NCI-H345 (cell line): ENCODE results near the gene AK5.
"Not testable (repeated sequence)": the region's sequence is repeated elsewhere in the genome, so short reads cannot be mapped to it uniquely, and the experiment has no call there.

ENCODE experiments used
- DNase-seq: peaks from one replicate; lab custom pipeline; 2025; lab: John Stamatoyannopoulos, UW

Gene AK5

GRCh38 chr1:77399250-77400086, 117.6 kb downstream of the AK5 start:
- no peak for DNase-seq

- no peak for DNase-seq
Measured at GRCh38 chr1:77400781-77401180, 119.0 kb downstream of the AK5 start.

GRCh38 chr1:77401384-77401783, 119.6 kb downstream of the AK5 start:
- no peak for DNase-seq

GRCh38 chr1:77405186-77405585, 123.4 kb downstream of the AK5 start:
- DNase-seq = no peak

GRCh38 chr1:77406661-77407060, 124.8 kb downstream of the AK5 start:
- DNase-seq = peak; percentile 19

GRCh38 chr1:77407738-77408375, 126.0 kb downstream of the AK5 start:
- no peak for DNase-seq

- not testable (repeated sequence) for DNase-seq
Measured at GRCh38 chr1:77408933-77409332, 127.1 kb downstream of the AK5 start.

GRCh38 chr1:77412069-77412819, 130.4 kb downstream of the AK5 start:
- no peak for DNase-seq

- no peak for DNase-seq
Measured at GRCh38 chr1:77412820-77413530, 131.2 kb downstream of the AK5 start.

- DNase-seq = no peak
Measured at GRCh38 chr1:77413541-77414335, 131.9 kb downstream of the AK5 start.

GRCh38 chr1:77415579-77415978, 133.8 kb downstream of the AK5 start:
- DNase-seq = no peak

GRCh38 chr1:77416692-77417450, 135.1 kb downstream of the AK5 start:
- no peak for DNase-seq

GRCh38 chr1:77418055-77418454, 136.2 kb downstream of the AK5 start:
- DNase-seq = not testable (repeated sequence)

GRCh38 chr1:77421504-77422233, 139.8 kb downstream of the AK5 start:
- no peak for DNase-seq

GRCh38 chr1:77424236-77424635, 142.4 kb downstream of the AK5 start:
- DNase-seq = no peak

GRCh38 chr1:77428068-77428467, 146.2 kb downstream of the AK5 start:
- DNase-seq = no peak

- DNase-seq = no peak
Measured at GRCh38 chr1:77430966-77431690, 149.3 kb downstream of the AK5 start.

GRCh38 chr1:77433934-77434333, 152.1 kb downstream of the AK5 start:
- DNase-seq = no peak

- DNase-seq = no peak
Measured at GRCh38 chr1:77434967-77435366, 153.1 kb downstream of the AK5 start.
